Jurkat, Clone E6-1 (cell line): Measurements from ENCODE around the gene FUOM.

Experiments
- DNase-seq: peaks from one replicate; pipeline ENCODE4 v3.0.0-alpha.2; 2011; ENCODE audit warnings: low read depth, low spot score
- H3K4me3 ChIP-seq: 2 replicates; pipeline ENCODE4 v1.5.1; 2011; ENCODE audit warnings: mild to moderate bottlenecking, low read length, control low read depth, moderate library complexity

FUOM gene

GRCh38 chr10:133308421-133309099 is 49.3 kb downstream of the FUOM start, which contains the start of the genes TUBGCP2 and ZNF511:
Gene TUBGCP2 (minus strand): TSS chr10:133308872. CDS start chr10:133302941, 5,931 bp downstream.
Gene ZNF511 (plus strand): TSS chr10:133308914. CDS start chr10:133308944, 30 bp downstream.
- H3K4me3 ChIP-seq = peak within 1 kb of the TSS; percentile 71
- DNase-seq = peak; percentile 67

GRCh38 chr10:133307776-133308420 is 49.9 kb downstream of the FUOM start:
- DNase-seq = peak; percentile 74
- peak overlapping the region; percentile 71 for H3K4me3 ChIP-seq

- DNase-seq = no peak
- no peak overlapping the region for H3K4me3 ChIP-seq
Measured at GRCh38 chr10:133306941-133307379, 50.9 kb downstream of the FUOM start.

- no peak overlapping the region for H3K4me3 ChIP-seq
- no peak for DNase-seq
Measured at GRCh38 chr10:133306097-133306476, 51.7 kb downstream of the FUOM start.
